ENCODE data around the gene GTF3C5.
"Not testable (repeated sequence)": the region's sequence is repeated elsewhere in the genome, so short reads cannot be mapped to it uniquely, and the experiment has no call there.

Gene GTF3C5

GRCh38 chr9:133055788-133056420 lies 25.1 kb downstream of the GTF3C5 start:
- DNase-seq (ENCODE audit: low spot score), result no peak

GRCh38 chr9:133056533-133056932 lies 25.7 kb downstream of the GTF3C5 start:
- no peak for DNase-seq (ENCODE audit: low spot score)

- no peak for DNase-seq (ENCODE audit: low spot score)
Measured at GRCh38 chr9:133057006-133057405, 26.2 kb downstream of the GTF3C5 start.

DNA sequence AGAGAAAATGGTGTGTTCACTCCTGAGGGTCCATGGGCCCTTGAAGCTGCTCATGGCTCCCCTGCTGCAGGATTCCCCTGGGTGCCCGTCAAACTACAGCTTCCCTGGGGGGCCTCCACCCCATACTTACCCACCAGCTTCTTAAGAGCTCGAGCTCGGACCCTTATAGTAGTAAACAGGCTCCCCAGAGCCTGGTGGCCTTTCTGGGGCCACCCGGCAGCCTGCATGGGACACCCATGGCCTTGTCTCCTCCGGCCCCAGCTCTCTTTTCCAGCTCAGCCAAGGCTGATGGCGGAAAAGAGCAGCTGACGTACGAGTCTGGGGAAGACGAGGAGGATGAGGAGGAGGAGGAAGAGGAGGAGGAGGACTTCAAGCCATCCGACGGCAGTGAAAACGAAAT lies 26.8 kb downstream of the GTF3C5 start:
- DNase-seq (ENCODE audit: low spot score), result no peak

DNA sequence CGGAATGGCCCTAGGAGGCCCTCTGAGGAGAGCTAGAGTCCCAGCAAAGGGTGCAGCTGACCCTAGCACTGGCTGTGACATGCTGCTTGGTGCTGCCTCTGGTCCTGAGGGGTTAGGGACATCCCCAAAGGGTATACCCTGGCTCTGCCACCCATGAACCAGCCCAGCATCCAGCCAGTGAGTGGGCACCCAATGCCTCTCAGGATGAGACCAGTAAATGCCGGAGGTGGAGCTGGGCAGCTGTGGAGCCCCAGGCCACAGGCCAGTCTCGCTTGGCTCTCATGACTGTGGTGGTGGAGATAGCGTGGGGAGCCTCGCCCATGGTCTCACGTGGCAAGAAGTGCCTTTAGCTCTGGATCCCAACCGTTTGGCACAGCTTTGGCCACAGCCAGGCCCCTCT lies 27.3 kb downstream of the GTF3C5 start:
- no peak for DNase-seq (ENCODE audit: low spot score)

- DNase-seq (ENCODE audit: low spot score), result no peak
Measured at GRCh38 chr9:133058550-133059320, 27.9 kb downstream of the GTF3C5 start.

- no peak for DNase-seq (ENCODE audit: low spot score)
Measured at GRCh38 chr9:133059623-133060022, 28.8 kb downstream of the GTF3C5 start.

DNA sequence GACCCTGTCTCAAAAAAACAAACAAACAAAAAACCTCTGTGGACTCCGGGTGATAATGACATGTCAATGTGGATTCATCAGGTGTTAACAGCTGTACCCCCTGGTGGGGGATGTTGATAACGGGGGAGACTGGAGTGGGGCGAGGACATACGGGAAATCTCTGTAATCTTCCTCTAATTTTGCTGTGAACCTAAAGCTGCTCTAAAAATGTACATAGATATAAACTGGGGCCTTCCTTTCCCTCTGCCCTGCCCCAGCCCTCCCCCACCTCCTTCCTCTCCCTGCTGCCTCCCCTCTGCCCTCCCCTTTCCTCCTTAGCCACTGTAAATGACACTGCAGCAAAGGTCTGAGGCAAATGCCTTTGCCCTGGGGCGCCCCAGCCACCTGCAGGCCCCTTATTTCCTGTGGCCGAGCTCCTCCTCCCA lies 29.6 kb downstream of the GTF3C5 start:
- DNase-seq (ENCODE audit: low spot score), result no peak

GRCh38 chr9:133061019-133061763 lies 30.4 kb downstream of the GTF3C5 start:
- DNase-seq (ENCODE audit: low spot score), result not testable (repeated sequence)

DNA sequence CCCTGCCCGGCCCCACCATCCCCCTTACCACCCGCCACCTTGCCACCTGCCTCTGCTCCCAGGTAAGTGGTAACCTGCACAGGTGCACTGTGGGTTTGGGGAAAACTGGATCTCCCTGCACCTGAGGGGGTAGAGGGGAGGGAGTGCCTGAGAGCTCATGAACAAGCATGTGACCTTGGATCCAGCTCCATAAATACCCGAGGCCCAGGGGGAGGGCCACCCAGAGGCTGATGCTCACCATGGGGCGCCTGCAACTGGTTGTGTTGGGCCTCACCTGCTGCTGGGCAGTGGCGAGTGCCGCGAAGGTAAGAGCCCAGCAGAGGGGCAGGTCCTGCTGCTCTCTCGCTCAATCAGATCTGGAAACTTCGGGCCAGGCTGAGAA lies 31.0 kb downstream of the GTF3C5 start, which contains the start of gene CEL:
CEL (plus strand) TSS at position 218 of the 382 bp plus-strand sequence; CDS start at position 240, 22 bp downstream.
- not testable (repeated sequence) for DNase-seq (ENCODE audit: low spot score)

DNA sequence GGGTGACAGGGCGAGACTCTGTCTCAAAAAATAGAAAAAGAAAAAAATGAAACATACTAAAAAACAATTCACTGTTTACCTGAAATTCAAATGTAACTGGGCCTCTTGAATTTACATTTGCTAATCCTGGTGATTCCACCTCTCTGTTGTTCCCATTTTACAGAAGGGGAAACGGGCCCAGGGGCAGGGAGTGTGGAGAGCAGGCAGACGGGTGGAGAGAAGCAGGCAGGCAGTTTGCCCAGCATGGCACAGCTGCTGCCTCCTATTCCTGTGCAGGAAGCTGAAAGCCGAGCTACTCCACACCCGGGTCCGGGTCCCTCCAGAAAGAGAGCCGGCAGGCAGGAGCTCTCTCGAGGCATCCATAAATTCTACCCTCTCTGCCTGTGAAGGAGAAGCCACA lies 31.8 kb downstream of the GTF3C5 start:
- DNase-seq (ENCODE audit: low spot score), result not testable (repeated sequence)

DNA sequence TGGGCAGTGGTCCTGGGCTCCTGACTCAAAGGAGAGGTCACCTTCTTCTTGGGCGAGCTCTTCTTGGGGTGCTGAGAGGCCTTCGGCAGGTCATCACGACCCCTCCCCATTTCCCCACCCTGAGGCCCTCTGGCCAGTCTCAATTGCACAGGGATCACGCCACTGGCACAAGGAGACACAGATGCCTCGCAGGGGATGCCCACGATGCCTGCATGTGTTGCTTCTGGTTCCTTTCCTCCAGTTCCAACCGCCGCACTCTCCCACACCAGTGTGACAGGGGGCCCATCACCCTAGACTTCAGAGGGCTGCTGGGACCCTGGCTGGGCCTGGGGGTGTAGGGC lies 32.3 kb downstream of the GTF3C5 start:
- DNase-seq (ENCODE audit: low spot score), result no peak

GRCh38 chr9:133063500-133064231 lies 32.9 kb downstream of the GTF3C5 start:
- no peak for DNase-seq (ENCODE audit: low spot score)

DNA sequence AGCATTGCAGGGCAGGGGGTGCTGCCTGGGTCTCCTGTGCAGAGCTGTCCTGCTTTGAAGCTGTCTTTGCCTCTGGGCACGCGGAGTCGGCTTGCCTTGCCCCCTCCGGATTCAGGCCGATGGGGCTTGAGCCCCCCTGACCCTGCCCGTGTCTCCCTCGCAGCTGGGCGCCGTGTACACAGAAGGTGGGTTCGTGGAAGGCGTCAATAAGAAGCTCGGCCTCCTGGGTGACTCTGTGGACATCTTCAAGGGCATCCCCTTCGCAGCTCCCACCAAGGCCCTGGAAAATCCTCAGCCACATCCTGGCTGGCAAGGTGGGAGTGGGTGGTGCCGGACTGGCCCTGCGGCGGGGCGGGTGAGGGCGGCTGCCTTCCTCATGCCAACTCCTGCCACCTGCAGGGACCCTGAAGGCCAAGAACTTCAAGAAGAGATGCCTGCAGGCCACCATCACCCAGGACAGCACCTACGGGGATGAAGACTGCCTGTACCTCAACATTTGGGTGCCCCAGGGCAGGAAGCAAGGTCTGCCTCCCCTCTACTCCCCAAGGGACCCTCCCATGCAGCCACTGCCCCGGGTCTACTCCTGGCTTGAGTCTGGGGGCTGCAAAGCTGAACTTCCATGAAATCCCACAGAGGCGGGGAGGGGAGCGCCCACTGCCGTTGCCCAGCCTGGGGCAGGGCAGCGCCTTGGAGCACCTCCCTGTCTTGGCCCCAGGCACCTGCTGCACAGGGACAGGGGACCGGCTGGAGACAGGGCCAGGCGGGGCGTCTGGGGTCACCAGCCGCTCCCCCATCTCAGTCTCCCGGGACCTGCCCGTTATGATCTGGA lies 33.7 kb downstream of the GTF3C5 start:
- DNase-seq (ENCODE audit: low spot score), result no peak

GRCh38 chr9:133065070-133065388 lies 34.2 kb downstream of the GTF3C5 start:
- no peak for DNase-seq (ENCODE audit: low spot score)

- DNase-seq (ENCODE audit: low spot score), result no peak
Measured at GRCh38 chr9:133066181-133066983, 35.6 kb downstream of the GTF3C5 start.

GRCh38 chr9:133067006-133067405 lies 36.2 kb downstream of the GTF3C5 start:
- no peak for DNase-seq (ENCODE audit: low spot score)

- DNase-seq (ENCODE audit: low spot score), result no peak
Measured at GRCh38 chr9:133067813-133068212, 37.0 kb downstream of the GTF3C5 start.

GRCh38 chr9:133068431-133068830 lies 37.6 kb downstream of the GTF3C5 start:
- DNase-seq (ENCODE audit: low spot score), result not testable (repeated sequence)

- DNase-seq (ENCODE audit: low spot score), result not testable (repeated sequence)
Measured at GRCh38 chr9:133070500-133070961, 39.7 kb downstream of the GTF3C5 start.

DNA sequence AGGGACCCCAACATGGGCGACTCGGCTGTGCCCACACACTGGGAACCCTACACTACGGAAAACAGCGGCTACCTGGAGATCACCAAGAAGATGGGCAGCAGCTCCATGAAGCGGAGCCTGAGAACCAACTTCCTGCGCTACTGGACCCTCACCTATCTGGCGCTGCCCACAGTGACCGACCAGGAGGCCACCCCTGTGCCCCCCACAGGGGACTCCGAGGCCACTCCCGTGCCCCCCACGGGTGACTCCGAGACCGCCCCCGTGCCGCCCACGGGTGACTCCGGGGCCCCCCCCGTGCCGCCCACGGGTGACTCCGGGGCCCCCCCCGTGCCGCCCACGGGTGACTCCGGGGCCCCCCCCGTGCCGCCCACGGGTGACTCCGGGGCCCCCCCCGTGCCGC lies 40.2 kb downstream of the GTF3C5 start:
- not testable (repeated sequence) for DNase-seq (ENCODE audit: low spot score)
